ENCODE data around the gene MND1. TPM values are rescaled to one million over a fixed set of nuclear protein-coding genes. Genes with fewer than 3 reads are reported as not detected.

MND1 gene
- total RNA-seq, 1 donor from 2014 or later, result 30.0 TPM

DNA sequence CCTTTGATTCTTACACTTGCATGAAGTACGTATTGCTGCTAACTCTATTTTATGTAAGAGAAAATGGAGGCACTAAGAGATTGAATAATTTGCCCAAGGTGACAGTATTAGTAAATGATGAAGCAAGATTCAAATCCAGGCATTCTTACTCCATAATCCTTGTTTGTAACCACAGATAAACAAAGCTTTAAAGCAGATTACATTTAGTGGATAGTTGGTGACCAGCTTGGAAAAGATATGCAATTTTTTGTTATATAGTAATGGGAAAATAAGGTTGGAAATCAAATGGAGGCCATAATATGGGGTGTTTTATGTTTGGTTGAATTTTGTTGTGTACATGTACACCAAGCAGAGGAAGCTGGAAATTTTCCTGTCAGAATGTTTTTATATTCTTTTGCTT, 30.8 kb downstream of the MND1 start:
- H3K4me3 ChIP-seq (ENCODE audit: low read depth, low read length), result no peak overlapping the region
- no peak for DNase-seq (ENCODE audit: low read depth)
- TF ChIP-seq, protein P1, sequence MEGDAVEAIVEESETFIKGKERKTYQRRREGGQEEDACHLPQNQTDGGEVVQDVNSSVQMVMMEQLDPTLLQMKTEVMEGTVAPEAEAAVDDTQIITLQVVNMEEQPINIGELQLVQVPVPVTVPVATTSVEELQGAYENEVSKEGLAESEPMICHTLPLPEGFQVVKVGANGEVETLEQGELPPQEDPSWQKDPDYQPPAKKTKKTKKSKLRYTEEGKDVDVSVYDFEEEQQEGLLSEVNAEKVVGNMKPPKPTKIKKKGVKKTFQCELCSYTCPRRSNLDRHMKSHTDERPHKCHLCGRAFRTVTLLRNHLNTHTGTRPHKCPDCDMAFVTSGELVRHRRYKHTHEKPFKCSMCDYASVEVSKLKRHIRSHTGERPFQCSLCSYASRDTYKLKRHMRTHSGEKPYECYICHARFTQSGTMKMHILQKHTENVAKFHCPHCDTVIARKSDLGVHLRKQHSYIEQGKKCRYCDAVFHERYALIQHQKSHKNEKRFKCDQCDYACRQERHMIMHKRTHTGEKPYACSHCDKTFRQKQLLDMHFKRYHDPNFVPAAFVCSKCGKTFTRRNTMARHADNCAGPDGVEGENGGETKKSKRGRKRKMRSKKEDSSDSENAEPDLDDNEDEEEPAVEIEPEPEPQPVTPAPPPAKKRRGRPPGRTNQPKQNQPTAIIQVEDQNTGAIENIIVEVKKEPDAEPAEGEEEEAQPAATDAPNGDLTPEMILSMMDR (conservative IDR thresholded peaks at IDR 0.05; ENCODE audit: low read depth, low read length), result no peak

DNA sequence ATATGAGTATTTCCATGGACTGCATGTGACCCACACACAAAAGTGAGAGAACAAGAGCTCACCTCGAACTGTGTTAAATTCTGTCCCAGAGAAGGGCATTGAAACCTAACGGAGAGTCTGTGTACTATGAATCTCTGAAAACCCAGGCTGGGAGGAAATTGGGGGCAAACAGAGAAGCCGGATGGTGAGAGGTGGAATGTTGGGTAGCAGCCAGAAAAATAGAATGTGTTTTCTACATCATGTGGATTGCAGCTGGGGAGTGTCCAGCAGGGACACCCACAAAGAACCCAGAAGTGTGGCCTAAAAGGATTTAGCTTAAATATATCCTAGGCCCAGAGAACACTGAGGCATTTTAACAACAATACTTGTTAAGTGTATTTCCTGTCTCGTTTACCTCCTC, 38.6 kb downstream of the MND1 start:
- DNase-seq (ENCODE audit: low read depth), result no peak
- H3K4me3 ChIP-seq (ENCODE audit: low read depth, low read length), result no peak overlapping the region
- TF ChIP-seq, protein P1 (conservative IDR thresholded peaks at IDR 0.05; ENCODE audit: low read depth, low read length), result no peak

DNA sequence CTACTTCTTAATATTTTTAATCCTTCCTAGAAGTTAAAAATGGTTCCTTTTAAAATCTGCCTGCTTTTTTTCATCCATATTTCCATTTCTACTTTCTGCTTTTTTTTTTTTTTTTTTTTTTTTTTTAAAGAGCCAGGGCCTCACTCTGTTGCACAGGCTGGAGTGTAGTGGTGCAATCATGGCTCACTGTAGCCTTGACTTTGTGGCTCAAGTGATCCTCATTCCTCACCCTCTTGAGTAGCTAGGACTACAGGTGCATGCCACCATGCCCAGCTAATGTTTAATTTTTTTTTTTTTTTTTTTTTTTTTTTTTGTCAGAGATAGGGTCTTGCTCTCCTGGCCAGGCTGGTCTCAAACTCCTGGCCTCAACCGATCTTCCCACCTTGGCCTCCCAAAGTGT, 39.7 kb downstream of the MND1 start:
- TF ChIP-seq, protein P1 (conservative IDR thresholded peaks at IDR 0.05; ENCODE audit: low read depth, low read length), result no peak
- no peak for DNase-seq (ENCODE audit: low read depth)

DNA sequence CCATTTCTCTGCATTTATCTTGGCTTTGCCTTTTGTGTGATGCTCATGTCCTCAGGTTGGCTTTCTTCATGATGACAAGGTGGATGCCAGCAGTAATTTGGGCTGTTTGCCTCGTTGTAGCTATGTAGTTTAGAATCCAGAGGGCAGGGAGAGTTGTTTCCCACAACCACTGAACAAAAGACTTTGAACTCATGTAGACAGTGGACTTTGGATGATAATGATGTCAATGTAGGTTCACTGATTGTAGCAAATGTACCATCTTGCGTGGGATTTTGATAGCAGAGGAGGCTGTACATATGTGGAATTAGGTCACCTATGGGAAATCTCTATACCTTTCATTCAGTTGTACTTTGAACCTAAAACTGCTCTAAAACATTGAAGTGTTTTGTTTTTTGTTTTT, 41.3 kb downstream of the MND1 start:
- H3K4me3 ChIP-seq (ENCODE audit: low read depth, low read length), result no peak overlapping the region
- TF ChIP-seq, protein P1 (conservative IDR thresholded peaks at IDR 0.05; ENCODE audit: low read depth, low read length), result no peak
- no peak for DNase-seq (ENCODE audit: low read depth)

More for the DNA sequence above, 39.7 kb downstream of the MND1 start:
- H3K4me3 ChIP-seq (ENCODE audit: low read depth, low read length), result no peak overlapping the region

DNA sequence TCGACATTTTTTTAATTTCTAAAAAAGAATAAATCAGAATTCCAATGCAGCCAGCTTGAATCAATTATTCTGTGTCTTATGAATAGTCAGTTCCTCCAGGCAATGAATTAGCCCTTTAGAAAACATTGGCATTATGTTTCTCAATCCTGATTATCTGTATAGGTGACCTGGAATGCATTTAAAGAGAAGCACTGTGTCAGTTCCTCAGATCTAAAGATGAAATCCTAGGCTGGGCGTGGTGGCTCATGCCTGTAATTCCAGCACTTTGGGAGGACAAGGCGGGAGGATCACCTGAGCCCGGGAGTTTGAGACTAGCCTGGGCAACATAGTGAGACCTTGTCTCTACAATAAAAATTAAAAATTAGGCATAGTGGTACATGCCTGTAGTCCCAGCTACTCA, 43.5 kb downstream of the MND1 start:
- no peak overlapping the region for H3K4me3 ChIP-seq (ENCODE audit: low read depth, low read length)
- TF ChIP-seq, protein P1 (conservative IDR thresholded peaks at IDR 0.05; ENCODE audit: low read depth, low read length), result no peak
- no peak for DNase-seq (ENCODE audit: low read depth)

DNA sequence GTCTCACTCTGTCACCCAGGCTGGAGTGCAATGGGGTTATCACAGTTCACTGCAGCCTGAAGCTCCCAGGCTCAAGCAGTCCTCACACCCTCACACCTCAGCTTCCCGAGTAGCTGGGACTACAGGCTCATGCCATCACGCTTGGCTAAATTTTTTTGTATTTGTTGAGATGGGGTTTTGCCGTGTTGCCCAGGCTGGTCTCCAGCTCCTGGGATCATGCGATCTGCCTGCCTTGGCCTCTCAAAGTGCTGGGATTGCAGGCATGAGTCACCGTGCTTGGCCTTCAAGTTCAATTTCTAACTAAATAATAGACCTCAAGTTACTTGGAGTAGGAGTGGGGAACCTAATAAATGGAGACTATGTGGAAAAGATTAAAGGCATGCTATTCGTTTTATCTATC, 48.9 kb downstream of the MND1 start:
- H3K4me3 ChIP-seq (ENCODE audit: low read depth, low read length), result no peak overlapping the region
- peak; percentile 63 for DNase-seq (ENCODE audit: low read depth)
- TF ChIP-seq, protein P1 (conservative IDR thresholded peaks at IDR 0.05; ENCODE audit: low read depth, low read length), result no peak

DNA sequence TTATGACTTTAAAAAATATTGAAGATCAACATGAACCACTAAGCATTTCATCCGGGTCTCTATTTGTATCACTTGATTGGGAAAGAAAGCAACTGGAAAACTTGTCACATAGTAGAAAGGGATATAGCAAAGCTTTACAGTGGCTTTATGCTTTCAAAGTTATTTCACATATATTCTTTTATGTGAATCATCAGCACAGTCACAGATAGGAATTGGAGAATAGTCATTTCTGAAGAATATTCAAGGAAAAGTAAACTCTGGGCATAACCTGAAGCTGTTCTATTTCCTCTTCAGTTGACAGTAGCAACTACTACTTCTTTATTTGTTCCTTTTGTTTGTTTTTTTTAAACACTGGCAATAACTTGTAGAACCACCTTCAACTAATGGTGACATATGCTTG, 50.5 kb downstream of the MND1 start:
- no peak for DNase-seq (ENCODE audit: low read depth)
- no peak overlapping the region for H3K4me3 ChIP-seq (ENCODE audit: low read depth, low read length)
- TF ChIP-seq, protein P1 (conservative IDR thresholded peaks at IDR 0.05; ENCODE audit: low read depth, low read length), result no peak

All from epithelial cell of proximal tubule (primary cell).